Activated CD4-positive, CD25-positive, alpha-beta regulatory T cell treated with anti-CD3 and anti-CD28 coated beads, Interleukin-2, amount 50 U/mL, for 24 hours (primary cell): ENCODE results near the gene SEL1L3.

Experiments used
- ATAC-seq, 2 donors: fragments of 150-1000 bp; cut with Tn5 transposase; one replicate each; pipeline ENCODE4 v1.10.0; 2021; ENCODE audit warnings: mild to moderate bottlenecking in 1 of 2, moderate library complexity in 1 of 2

Gene SEL1L3

DNA sequence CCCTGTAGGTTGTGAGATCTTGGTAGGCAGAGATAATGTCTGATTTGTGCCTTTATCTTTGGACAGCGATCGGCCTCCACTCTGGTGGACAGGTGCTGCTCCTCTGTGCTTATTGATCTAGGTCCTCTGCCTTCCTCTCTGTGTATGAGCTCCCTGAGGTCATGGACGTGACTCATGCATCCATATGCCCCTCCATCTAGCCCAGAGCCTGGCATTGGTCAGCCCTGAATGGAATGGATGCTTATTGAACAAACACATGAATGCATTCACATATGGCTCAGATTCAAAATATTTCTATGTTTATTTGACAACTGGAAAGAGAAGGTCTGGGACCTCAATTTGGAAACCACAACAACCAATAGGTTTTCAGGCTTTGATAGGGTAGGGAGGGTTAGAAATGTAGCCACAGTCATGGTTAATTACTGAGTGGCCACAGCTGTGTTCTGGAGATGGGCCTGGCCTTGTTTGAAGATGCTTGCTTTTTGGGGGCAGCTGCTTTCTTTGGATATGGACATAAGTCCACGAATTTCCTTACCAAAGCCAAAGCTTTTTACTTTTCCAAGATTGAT, 76.2 kb downstream of the SEL1L3 start:
- no peak for ATAC-seq

DNA sequence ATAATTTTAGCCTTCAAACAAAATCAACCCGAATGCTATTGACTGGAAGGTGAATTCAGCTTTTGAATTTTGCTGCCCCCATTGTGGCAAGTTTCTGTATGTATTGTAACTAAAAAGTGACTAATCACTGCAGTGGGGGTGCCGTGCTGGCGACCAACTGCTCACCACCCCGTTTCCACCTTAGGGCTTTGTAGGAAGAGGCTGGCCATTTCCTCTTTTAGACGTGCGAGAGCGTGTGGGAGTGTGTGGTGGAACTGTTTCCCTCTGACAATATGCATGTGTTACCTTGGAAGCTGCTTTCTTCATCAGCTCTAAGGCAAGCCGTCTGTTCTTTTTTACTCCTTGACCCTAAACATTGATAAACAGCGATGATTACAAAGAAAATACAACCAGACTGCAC, 78.8 kb downstream of the SEL1L3 start:
- ATAC-seq: no peak

DNA sequence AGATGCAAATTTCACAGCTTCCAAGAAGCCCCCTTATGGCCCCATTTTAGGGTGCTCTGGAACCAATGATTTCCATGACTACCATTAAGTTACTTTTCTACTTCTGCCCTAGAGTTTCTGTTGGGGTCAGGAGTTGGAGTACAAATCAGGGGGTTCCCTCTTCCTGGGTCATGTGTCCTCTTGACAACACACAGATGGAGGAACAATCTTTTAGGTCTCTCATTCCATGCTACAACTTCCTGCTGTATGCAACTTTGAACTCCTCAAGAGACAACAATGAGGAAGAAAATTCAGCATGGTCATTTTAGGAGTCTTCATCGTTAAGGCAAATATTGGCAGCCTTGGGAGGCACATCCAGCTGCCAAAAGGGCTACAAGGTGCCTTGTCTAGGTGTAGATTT, 79.7 kb downstream of the SEL1L3 start:
- no peak for ATAC-seq

DNA sequence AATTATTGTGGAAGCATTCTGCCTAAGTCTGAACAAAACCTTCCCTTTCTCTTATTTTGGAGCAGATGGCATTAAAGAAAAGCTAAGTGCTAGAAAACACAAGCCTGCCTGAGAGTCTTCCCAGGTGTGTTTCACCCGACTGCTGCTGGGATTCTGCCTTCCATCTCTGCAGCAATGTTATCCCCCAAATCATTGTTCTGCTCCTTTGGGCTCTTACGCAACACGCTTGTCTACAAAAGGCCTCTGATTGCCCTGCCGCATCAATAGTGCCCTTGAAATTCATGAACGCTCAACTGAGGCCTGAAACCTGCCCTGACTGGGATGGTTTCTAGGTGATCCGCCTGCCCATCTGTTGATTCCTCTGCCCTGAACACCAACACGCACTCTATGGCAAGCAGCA, 80.3 kb downstream of the SEL1L3 start:
- ATAC-seq: no peak

DNA sequence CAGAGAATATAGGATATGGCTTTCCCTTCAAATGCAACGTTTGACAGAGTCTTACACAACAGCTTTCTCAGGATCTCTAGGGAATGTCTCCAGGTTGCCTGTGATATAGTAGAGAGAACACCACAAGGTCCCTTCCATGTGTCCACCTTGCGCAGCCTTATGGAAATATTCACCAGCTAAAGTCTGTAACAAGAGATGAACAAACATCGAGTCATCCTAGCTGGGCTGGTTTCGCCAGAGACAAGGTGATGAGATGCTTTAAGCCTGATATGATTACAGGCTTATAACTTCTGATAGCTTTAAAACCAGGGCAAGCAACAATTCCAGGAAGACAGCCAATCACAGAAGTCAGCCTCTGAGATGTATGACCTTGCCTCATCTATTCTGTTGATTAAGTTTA, 83.8 kb downstream of the SEL1L3 start:
- no peak for ATAC-seq

DNA sequence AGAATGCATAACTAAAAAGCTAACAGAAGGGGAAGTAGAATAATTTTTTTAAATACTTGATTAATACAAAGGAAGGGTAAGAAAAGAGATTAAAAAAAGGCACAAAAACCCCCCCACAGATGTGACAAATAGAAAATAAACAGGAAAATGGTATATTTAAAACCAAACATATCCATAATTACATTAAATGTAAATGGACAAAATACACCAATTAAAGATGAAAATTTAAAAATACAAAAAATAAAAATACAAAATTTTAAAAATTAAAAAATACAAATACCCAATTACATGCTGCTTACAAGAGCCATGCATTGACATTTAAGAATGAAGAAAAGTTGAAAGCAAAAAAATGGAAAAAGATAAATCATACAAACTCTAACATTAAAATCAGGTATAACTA, 86.0 kb downstream of the SEL1L3 start:
- no peak for ATAC-seq

DNA sequence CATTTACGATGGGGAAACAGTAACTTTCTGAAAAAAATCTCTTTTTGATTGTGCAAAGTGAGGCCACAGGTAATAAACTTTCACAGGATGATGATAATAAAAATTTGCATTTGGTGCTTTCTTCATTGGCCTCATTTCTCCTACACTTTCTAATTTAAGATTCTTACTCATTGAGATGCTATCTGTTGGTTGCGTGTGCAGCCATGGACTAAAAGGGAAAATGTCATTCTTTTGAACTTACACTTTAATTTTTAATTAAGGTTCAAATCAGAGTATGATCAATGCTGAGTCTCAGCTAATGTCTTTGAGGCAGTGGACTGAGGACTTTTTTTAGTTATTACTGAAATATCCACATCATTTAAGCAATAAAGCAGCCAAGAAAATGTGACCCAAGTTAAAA, 87.6 kb downstream of the SEL1L3 start:
- ATAC-seq: no peak

DNA sequence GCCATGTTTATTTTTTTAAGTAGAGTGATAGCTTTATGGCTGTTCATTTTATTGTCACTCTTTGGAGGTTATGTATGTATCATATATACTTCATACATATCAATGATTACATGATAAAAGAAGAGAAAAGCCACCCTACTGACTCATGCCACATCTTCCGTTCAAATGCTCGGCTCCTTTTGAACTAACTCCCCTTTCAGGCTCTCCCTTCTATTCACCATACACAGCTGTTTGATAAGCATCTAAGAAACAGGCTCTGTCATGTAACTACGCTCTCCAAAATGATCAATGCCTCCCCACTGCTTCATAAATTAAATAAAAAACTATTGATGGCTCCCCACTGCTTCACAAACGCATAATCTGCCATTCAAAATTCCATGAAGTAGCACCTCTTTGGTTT, 89.4 kb downstream of the SEL1L3 start:
- no peak for ATAC-seq

DNA sequence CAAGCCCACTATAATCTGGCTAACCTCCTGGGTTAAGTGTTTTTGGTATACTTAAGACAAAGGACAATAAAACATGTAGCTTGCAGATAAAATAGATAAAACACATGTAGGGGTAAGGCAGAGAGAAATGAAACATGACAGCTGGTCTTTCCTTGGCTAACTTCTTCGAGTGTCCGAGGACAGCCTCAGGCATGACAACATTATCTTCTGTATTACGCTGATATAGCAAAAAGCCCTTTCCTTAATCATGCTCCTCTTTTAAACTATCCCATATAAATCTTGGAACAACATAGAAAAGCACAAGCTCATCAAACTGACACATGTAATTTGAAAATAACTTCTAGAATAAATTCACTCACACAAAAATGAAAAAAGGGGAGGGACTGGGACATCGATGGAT, 91.1 kb downstream of the SEL1L3 start:
- no peak for ATAC-seq

DNA sequence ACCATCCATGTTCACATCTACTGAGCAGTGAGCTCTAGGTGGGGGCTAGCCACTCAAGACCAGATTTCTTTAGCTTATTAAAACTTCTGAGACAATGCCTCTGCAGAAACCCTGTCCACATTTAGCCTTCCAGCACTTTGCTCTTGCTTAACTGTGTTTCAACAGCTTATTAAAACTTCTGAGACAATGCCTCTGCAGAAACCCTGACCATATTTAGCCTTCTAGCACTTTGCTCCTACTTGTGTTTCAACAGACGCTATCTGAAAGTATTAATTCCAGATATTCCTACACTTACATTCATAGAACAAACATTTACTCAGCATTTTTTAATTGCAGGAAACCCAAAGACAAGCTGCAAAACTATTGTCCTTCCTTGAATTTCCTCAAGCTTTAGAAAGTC, 91.9 kb downstream of the SEL1L3 start:
- no peak for ATAC-seq

DNA sequence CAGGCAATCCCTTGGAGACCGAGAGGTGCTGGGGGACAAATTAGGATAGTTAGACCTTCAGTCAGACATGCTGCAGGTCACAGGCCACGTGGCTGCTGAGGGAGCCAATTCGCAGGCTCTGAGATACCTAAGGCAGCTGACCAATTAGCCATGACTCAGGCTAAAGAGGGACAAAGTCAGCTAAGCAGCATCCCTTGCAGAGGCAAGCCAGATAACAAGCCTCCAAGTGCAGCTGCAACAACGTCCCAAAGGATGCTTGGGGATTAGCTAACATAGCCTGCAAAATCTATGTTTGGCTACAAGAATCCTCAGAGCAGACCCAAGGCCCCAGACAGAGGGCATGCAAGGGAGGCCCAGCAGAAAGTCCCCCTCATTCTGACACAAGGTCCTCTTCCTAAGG, 93.5 kb downstream of the SEL1L3 start:
- no peak for ATAC-seq

DNA sequence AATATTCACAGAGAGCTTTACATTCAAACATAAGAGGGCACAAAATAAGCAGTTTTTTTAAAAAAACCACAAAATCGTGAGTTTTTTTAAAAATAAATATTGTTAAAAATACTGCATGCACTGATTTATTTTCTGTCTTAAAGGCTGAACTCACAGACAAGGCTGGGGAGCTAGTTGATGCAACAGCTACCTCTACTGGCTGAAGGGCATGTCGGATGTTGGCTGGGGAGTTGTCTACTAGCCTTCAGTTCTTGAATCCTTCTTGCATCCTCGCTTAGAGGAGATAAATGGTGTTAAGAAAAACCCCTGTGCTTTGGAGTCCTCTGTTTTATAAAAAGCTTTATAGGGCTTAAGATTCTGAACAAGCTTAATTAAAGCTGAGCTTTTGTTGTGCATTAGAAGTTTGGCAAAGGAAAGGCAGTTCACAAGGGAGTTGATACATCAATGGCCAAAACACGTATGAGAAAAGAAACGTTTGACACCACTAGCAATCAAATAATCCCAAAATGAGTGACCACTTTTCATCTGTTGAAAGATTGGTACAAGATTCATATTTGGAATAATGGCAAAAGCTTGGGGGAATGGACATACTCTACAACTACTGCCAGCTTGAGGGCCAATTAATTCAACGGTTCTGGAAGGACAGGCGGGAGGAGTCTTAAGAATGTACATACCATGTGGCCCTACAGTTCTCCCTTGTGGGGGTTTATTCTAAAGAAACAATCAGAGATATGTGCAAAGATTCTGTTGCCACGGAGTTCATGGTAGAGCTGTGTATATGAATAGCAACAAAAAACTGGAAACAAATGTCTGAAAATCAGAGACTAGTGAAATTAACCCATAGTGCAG, 94.7 kb downstream of the SEL1L3 start:
- no peak for ATAC-seq

DNA sequence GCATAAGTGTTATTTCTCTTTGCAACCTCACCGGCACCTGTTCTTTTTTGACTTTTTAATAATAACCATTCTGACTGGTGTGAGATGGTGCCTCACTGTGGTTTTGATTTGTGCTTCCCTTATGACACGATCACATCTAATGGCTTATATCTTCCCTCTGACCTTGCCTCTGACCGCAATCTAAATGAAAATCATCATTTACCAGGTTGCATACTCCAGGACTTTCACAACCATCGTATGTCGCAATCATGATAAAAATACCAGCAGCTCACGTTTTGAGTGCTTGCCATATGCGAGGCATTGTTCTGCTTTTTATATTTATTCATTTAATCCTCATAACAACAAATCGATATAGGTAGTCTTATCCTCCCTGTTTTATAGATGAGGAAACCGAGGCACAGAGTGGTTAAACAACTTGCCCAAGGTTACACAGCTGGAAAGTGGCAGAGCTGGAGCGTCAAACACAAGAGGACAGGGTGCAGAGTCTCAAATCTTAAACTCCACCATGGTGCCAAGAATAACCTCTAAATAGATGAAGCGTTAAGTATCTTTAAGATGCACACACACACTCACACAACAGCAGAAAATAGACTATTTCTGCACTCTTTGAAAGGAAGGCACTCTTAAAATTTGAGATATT, 102.2 kb downstream of the SEL1L3 start:
- no peak for ATAC-seq

DNA sequence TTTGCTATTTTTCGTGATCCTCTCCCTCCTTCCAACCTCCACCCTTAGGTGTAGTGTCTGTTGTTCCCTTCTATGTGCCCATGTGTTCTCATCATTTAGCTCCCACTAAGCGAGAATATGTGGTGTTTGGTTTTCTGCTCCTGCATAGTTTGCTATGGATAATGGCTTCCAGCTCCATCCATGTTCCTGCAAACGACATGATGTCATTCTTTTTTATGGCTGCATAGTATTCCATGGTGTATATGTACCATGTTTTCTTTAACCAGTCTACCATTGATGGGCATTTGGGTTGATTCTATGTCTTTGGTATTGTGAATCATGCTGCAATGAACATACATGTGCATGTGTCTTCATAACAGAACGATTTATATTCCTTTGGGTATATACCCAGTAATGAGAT, 102.7 kb downstream of the SEL1L3 start:
- ATAC-seq: no peak

DNA sequence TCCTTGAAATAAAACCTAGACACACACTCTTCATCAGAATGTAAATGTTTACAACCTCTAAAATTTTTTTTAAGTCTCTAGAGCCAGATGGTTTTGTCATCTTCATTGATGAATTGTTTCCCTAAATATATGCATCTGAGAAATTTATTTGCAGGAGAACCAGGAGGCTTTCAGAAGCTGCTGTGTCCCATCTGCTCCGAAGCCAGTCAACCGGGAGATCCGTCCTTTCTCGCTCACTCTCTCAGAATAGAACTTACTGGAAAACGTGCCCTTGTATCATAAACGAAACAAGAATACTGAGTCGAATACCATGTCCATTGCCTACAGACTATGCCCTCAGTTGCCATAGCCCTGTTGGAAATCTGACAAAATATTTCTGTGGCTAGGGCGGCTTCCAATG, 103.7 kb downstream of the SEL1L3 start:
- no peak for ATAC-seq

DNA sequence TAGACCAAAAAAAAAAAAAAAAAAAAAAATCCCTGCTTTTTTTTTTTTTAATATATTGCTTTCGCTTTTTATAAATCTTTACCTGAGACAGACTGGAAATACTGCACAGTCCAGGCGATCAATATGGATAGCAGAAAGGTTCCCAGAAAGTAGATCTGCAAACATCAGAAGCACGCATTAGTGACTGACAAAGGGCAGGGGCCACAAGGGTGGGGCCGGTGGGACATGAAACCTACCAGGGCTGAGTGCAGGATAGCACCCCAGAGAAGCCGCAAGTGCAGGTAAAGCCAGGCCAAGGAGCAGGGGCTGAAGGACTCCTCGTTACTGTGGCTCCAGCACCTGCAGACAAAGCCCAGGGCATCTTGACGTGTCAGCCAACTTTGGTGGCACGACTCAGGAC, 105.3 kb downstream of the SEL1L3 start:
- ATAC-seq: no peak

DNA sequence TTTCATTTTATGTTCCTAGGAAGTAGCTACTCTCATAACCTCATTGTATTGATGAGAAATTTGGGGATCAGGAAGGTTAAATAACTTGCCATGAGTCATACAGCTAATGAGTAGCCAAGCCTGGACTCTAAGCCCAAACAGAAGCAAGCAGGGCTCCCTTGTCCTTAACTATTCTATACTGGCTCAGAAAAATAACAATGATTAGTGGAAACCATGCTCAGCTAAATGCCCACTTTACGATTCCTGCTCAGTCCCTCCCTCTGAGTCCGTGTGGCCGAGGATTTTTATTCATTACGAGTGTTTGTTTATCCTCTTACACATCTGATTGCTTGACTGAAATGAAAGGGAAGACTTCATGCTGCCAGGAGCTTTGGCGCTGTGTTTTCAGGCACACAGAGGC, 106.3 kb downstream of the SEL1L3 start:
- ATAC-seq: no peak

DNA sequence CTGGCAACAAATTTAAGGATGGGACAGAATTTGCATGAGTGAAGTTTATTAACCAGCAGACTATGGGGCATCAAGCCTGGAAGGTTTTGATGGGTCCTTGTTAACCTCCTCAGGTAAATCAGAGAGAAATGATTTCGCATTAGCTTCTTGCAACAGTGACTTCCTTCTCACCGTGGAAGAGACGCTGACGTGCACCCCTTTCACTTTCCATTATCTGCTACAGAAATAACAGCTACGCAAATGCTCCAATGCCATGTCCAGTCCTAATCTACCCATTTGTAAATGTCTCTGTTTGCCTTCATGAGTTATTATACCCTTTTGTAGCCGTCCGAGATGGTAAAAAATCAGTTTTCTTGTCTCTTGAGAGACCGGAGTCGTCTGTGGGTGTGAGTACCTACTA, 106.9 kb downstream of the SEL1L3 start:
- ATAC-seq: no peak

DNA sequence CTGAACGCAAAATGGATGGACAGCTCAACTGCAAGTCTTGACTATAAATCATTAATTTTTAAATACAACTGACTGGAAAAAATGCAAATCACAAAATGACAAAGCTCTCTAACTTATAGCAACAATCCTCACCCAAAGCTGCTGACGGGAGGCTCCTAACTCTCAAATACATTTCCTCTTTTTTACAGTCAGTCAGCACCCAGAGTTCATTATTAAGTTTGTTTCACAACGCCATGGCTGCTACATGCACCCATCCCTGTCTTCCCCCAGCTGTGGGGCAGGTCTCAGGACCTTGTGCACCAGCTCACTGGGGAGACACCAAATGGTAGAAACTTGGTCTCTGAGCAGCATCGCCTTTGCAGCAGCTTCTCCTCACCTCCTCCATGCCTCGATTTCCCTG, 109.5 kb downstream of the SEL1L3 start:
- ATAC-seq: no peak

DNA sequence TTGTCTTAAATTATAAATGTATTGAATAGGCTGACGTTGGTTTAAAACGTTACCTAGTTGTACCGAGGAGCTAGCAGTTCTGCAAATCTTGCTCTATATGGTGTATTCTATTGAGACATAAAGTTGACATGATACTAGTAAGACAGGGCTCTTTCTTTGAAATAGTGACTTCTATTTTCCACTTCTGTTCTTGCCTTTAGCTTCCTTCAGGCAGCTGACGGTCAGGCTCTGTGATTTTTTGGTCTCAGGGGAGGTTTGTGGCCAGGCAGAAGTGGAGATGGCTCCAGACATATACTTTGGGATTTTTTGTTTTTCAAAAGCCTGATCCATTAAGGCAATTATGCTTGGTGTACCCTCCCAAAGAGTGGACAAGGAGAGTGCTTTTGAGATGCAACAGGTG, 111.9 kb downstream of the SEL1L3 start:
- ATAC-seq: no peak

DNA sequence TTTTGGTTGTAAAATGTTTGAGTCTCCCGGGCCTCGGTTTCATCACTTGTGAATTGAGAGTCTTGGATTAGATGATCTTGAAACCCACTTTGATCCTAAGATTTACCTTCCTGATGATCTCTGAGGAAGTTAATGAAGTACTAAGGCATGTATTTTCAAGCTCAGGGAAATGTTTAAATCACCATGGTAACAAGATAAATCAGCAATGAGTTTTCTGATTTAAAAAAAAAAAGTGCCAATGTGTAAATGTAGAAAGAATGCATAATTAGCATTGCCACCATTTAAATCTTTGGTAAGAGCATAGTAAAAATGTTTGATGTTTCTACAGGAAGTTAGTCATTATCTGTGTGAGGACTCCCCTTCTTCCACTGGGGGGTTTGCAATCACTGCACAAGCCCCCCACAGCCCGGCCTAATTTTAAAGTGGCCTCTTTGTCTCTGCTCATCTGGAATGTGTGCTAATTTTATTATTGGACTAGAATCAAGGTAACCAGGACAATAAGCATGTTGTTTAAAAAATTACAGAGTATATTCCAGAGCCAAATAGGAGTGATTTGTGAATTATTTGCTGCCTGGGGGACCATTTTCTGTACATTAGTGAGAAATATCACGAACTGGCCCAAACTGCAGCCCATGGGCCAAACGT, 113.5 kb downstream of the SEL1L3 start:
- no peak for ATAC-seq

DNA sequence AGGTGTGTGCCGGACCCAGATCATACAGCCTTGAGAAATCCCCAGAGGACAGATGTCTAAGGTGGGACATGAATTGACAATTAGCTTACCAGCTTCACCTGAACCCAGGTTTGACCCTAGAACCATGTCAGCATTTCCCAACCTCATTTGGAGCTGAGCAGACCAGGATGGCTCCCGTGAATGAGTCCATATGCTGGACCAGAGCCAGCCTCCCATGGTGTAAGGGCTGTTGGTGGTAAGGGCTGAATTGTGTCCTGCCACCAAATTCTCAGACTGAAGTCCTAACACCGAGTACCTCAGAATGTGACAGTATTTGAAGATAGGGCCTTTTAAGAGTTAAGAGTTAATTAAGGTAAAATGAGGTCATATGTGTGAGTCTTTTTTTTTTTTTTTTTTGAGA, 118.8 kb downstream of the SEL1L3 start:
- ATAC-seq: no peak

DNA sequence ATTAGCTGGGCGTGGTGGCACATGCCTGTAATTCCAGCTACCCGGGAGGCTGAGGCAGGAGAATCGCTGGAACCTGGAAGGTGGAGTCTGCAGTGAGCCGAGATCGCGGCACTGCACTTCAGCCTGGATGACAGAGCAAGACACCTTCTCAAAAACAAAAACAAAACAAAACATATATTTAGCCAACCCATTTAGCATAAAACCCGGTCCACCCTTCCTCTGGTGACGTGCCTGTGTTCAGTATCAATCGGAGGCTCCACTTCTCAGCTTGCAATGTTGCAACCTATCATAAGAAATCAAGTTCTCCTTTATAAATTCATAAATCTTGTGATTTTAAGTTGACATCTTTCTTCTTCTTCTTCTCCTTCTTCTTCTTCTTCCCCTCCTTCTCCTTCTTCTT, 133.2 kb downstream of the SEL1L3 start:
- no peak for ATAC-seq

DNA sequence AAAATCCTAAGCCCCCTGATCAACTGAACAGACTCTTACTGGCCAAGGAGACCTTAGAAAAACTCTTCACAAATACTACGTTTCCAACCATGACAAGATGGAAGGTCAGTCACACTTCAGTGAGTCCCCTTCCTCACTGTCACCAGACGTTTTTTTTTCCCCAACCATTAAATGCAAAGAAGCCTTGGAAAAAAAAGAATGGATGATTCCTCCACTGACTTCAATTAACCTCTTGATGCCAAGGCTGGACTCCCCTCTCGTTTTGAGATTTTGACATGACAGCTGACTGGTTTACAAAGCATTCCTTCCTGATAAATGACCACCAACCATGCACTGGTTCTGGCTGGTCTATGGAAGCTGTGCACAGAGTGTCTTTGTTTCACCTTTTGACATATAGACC, 133.9 kb downstream of the SEL1L3 start:
- no peak for ATAC-seq
